Measurements from ENCODE around the gene PSMB2.
"Not testable (repeated sequence)": the region's sequence is repeated elsewhere in the genome, so short reads cannot be mapped to it uniquely, and the experiment has no call there.

PSMB2 gene

GRCh38 chr1:35577071-35577998, 64.0 kb downstream of the PSMB2 start:
- ATAC-seq: no peak
- TF ChIP-seq ZNF8 (CRISPR knock-in tag; IDR thresholded peaks at IDR 0.05): no peak

- ATAC-seq: not testable (repeated sequence)
These were observed 64.6 kb downstream of the PSMB2 start for GRCh38 chr1:35576766-35577070.

- no peak for ATAC-seq
- TF ChIP-seq ESRRG (CRISPR knock-in tag; IDR thresholded peaks at IDR 0.05) (no peak), TCF4 (CRISPR knock-in tag; IDR thresholded peaks at IDR 0.05; ENCODE audit: borderline replicate concordance) (no peak)
These were observed 65.1 kb downstream of the PSMB2 start for GRCh38 chr1:35576061-35576765.

GRCh38 chr1:35575416-35575958, 65.8 kb downstream of the PSMB2 start:
- no peak for TF ChIP-seq ESRRG (CRISPR knock-in tag; IDR thresholded peaks at IDR 0.05)
- TF ChIP-seq ZFP30 (CRISPR knock-in tag; IDR thresholded peaks at IDR 0.05): no peak
- no peak for TF ChIP-seq ZNF70 (CRISPR knock-in tag; IDR thresholded peaks at IDR 0.05)
- TF ChIP-seq ZC3H10 (CRISPR knock-in tag; IDR thresholded peaks at IDR 0.05): no peak
- TF ChIP-seq OSR1 (CRISPR knock-in tag; IDR thresholded peaks at IDR 0.05): no peak
- no peak for TF ChIP-seq PPARA (CRISPR knock-in tag; IDR thresholded peaks at IDR 0.05; ENCODE audit: borderline replicate concordance)
- TF ChIP-seq POU6F1 (CRISPR knock-in tag; IDR thresholded peaks at IDR 0.05; ENCODE audit: borderline replicate concordance, low read depth): no peak
- no peak for TF ChIP-seq RARB (CRISPR knock-in tag; IDR thresholded peaks at IDR 0.05)
- TF ChIP-seq CSRNP3 (CRISPR knock-in tag; IDR thresholded peaks at IDR 0.05): no peak
- TF ChIP-seq BACH2 (CRISPR knock-in tag; IDR thresholded peaks at IDR 0.05; ENCODE audit: borderline replicate concordance): no peak
- no peak for TF ChIP-seq SNAI2 (CRISPR knock-in tag; IDR thresholded peaks at IDR 0.05)
- TF ChIP-seq ZNF565 (CRISPR knock-in tag; conservative IDR thresholded peaks at IDR 0.05; ENCODE audit: low read depth): no peak
- TF ChIP-seq CSDC2 (CRISPR knock-in tag; IDR thresholded peaks at IDR 0.05): no peak
- no peak for TF ChIP-seq GLIS3 (CRISPR knock-in tag; IDR thresholded peaks at IDR 0.05)
- TF ChIP-seq TOX (CRISPR knock-in tag; IDR thresholded peaks at IDR 0.05; ENCODE audit: borderline replicate concordance): no peak
- TF ChIP-seq ZNF8 (CRISPR knock-in tag; IDR thresholded peaks at IDR 0.05): no peak
- TF ChIP-seq ARNTL (CRISPR knock-in tag; IDR thresholded peaks at IDR 0.05; ENCODE audit: borderline replicate concordance, low read depth): no peak
- no peak for TF ChIP-seq TCF4 (CRISPR knock-in tag; IDR thresholded peaks at IDR 0.05; ENCODE audit: borderline replicate concordance)
- no peak for ATAC-seq

- no peak for ATAC-seq
- TF ChIP-seq RARB (CRISPR knock-in tag; IDR thresholded peaks at IDR 0.05): no peak
- no peak for TF ChIP-seq CSDC2 (CRISPR knock-in tag; IDR thresholded peaks at IDR 0.05)
- no peak for TF ChIP-seq ZFP3 (CRISPR knock-in tag; IDR thresholded peaks at IDR 0.05)
- no peak for TF ChIP-seq POU6F1 (CRISPR knock-in tag; IDR thresholded peaks at IDR 0.05; ENCODE audit: borderline replicate concordance, low read depth)
- TF ChIP-seq CSRNP3 (CRISPR knock-in tag; IDR thresholded peaks at IDR 0.05): no peak
- TF ChIP-seq ESRRG (CRISPR knock-in tag; IDR thresholded peaks at IDR 0.05): no peak
- no peak for TF ChIP-seq ZNF8 (CRISPR knock-in tag; IDR thresholded peaks at IDR 0.05)
- no peak for TF ChIP-seq TCF4 (CRISPR knock-in tag; IDR thresholded peaks at IDR 0.05; ENCODE audit: borderline replicate concordance)
- no peak for TF ChIP-seq TSHZ2 (CRISPR knock-in tag; IDR thresholded peaks at IDR 0.05)
- no peak for TF ChIP-seq ISL1 (CRISPR knock-in tag; IDR thresholded peaks at IDR 0.05)
These were observed 66.5 kb downstream of the PSMB2 start for GRCh38 chr1:35574655-35575415.

Measured in SK-N-SH treated with all-trans-retinoic acid at 6 μM for 48 hours (cell line).